NT2/D1 (cell line): ENCODE results near the gene PRKCG.

Experiments used
- YY1 ChIP-seq: IDR thresholded peaks from 2 replicates; pipeline ENCODE4 v1.6.1; 2011; ENCODE audit not compliant: insufficient read length, insufficient read depth
- ZNF274 ChIP-seq: IDR thresholded peaks from 2 replicates; pipeline ENCODE4 v1.6.1; 2011; ENCODE audit warnings: mild to moderate bottlenecking, low read depth, low read length

DNA sequence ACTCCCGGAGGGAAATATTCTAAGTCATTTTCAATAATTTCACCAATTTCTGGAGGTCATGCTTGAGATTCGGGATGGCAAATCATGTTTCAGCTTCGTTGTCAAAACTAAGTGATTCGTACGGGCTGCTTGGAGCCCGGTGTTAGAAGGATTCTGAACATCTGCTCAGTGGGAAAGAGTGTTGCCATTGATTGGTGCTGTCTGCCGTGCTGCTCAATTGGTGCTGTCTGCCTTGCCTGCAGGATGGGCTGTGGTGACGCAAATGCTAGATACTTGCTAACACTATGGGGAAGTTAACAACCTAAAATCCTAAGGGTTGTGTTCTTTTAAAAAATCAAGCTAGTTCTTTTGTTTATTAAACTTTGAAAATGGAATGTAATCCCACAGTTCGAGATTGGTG, 63.4 kb downstream of the PRKCG start:
- TF ChIP-seq ZNF274, result no peak
- TF ChIP-seq YY1, result no peak
